H1 (cell line): ENCODE data around the gene ESCO1. TPM values are rescaled to one million over a fixed set of nuclear protein-coding genes. Genes with fewer than 3 reads are reported as not detected.

Experiments
- CTBP2 ChIP-seq: IDR thresholded peaks from 2 replicates; pipeline ENCODE4 v1.7.0; 2011; ENCODE audit warnings: borderline replicate concordance, mild to moderate bottlenecking, moderate library complexity, mixed read lengths, low read length; ENCODE audit not compliant: insufficient read depth, insufficient read length
- KDM5A ChIP-seq: fragments of 200-600 bp; IDR thresholded peaks from 2 replicates; pipeline ENCODE4 v1.7.1; 2012; ENCODE audit warnings: mild to moderate bottlenecking, low read length, inconsistent platforms, mixed read lengths
- SRF ChIP-seq: IDR thresholded peaks from 2 replicates; pipeline ENCODE4 v1.6.1; 2011; ENCODE audit warnings: mild to moderate bottlenecking, low read depth, low read length, moderate library complexity
- TAF7 ChIP-seq: optimal IDR thresholded peaks from 2 replicates; pipeline ENCODE3; 2011; ENCODE audit warnings: low read depth, mild to moderate bottlenecking, inconsistent platforms, low read length, moderate library complexity, borderline replicate concordance
- polyA plus RNA-seq, 7 experiments: library from polyadenylated mRNA; depleted of rRNA in 3 of 7; stranded (reverse) in 5 of 7; unstranded in 2 of 7; fragments of >200 nt in 5 of 7; fragments of 200-250 nt in 2 of 7; gene quantifications; 1 replicate in 5 of 7; 2 replicates in 1 of 7; 4 replicates in 1 of 7; pipeline versions ENCODE4 v1.2.1 to v1.2.3, GENCODE V29; 2011 to 2013; ENCODE audit warnings: missing spikeins in 2 of 7, mixed read lengths in 2 of 7
- total RNA-seq: library from RNA; stranded (reverse); fragmentation: NEBNext Ultra II Directional; extraction: Animal tissue kit (Norgen Biotek cat#: 25700); gene quantifications from 2 replicates; pipeline ENCODE4 v1.2.1, GENCODE V29; 2021

ESCO1 gene
- total and polyA plus RNA-seq, 2 of the 8 experiments (the other 6 are each of a cell fraction or from before 2014, with no cell fraction given) = 5.8 to 48.3 TPM

DNA sequence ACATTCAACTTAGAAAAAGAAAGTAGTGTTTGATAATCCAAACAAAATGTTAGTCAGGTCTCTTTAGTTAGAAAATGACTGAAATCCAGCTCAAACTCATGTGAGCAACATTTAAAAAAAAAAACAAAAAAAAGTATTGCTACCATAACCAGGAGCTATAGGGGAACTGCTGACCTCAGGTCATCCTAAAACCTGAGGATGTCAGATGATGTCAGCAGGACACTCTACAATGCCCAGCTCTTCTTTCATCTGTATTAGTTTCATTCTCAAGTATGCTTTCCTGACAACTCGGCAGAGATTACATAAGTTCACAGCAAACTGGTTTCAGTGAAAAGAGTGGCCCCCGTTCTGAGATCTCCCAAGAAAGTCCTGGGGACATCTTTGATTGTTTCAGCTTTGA, 4.2 kb upstream of the ESCO1 start (continued):
- TF ChIP-seq SRF = no peak
- TF ChIP-seq TAF7 = no peak
- no peak for TF ChIP-seq CTBP2
- no peak for TF ChIP-seq KDM5A
